ENCODE measurements around the gene C5orf24. TPM values are rescaled to one million over a fixed set of nuclear protein-coding genes. Genes with fewer than 3 reads are reported as not detected.
"Not testable (repeated sequence)": the region's sequence is repeated elsewhere in the genome, so short reads cannot be mapped to it uniquely, and the experiment has no call there.

The C5orf24 gene
- total RNA-seq, 1 donor from 2014 or later = 31.5 TPM

DNA sequence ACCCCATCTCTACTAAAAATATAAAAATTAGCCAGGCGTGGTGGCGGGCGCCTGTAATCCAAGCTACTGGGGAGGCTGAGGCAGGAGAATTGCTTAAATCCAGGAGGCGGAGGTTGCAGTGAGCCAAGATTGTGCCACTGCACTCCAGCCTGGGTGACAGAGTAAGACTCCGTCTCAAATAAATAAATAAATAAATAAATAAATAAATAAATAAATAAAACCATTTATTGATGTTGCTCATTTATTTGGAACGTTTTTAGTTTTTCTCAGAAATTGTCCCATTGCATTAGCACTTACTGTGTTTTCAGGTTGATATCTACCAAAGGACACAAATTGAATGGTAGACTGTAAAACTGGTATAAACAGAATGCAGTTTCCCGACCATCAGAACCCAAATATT, 10.7 kb downstream of the C5orf24 start:
- intact Hi-C loops (cut with micrococcal nuclease) = not testable (repeated sequence)

DNA sequence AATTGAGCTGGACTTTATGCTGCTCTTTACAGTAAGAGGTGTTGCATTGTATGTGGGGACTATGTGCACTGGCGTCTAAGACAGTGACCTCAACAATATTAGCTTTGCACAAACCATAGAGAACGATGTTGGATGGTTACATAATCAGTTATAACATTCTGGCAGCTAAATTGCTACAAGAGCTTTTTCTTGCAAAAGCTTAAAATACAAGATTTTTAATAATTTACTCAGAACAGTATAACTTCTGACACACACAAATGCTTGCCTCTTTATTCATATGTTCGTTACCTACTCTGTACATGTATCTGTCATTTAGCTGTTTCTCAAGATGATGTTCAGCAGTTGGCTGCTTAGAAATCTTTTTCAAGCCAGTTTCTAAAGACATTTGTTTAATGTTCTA, 11.6 kb downstream of the C5orf24 start:
- intact Hi-C loops (cut with micrococcal nuclease) = no loop called here

DNA sequence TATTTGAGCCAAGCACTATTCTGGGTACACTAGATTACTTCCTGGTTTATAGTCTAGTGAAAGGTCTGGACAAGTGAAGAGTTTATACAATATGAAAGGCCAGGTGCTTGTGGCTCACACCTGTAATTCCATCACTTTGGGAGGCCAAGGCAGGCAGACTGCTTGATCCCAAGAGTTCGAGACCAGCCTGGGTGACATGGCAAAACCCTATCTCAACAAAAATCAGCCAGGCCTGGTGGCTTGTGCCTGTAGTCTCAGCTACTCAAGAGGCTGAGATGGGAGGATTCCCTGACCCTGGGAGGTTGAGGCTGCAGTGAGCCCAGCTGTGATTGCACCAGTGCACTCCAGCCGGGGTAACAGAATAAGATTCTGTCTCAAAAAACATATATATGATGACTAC, 18.9 kb downstream of the C5orf24 start:
- intact Hi-C loops (cut with micrococcal nuclease) = no loop called here

DNA sequence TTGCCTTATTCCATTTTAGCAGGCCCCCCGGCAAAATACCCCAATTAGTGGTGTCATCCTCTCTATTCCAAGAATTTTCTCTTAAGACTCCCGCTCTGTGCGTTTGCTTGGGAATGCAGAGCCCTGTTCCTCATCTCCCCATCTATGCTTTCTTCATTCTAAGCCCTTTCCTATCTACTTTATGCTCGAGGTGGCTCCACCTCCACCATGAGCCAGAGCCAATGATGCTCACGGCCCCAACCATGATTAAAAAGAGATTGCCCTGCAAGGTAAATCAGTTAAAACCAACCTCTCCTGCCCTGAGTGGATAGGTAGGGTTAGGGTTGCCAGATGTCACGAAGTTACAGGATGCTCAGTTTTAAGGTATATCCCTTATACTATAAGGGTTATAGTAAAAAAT, 27.7 kb downstream of the C5orf24 start:
- intact Hi-C loops (cut with micrococcal nuclease) = loop anchor here (10.0 kb wide), 1 partner anchor 649 kb away; the partner anchor contains the start of gene PPP2CA

DNA sequence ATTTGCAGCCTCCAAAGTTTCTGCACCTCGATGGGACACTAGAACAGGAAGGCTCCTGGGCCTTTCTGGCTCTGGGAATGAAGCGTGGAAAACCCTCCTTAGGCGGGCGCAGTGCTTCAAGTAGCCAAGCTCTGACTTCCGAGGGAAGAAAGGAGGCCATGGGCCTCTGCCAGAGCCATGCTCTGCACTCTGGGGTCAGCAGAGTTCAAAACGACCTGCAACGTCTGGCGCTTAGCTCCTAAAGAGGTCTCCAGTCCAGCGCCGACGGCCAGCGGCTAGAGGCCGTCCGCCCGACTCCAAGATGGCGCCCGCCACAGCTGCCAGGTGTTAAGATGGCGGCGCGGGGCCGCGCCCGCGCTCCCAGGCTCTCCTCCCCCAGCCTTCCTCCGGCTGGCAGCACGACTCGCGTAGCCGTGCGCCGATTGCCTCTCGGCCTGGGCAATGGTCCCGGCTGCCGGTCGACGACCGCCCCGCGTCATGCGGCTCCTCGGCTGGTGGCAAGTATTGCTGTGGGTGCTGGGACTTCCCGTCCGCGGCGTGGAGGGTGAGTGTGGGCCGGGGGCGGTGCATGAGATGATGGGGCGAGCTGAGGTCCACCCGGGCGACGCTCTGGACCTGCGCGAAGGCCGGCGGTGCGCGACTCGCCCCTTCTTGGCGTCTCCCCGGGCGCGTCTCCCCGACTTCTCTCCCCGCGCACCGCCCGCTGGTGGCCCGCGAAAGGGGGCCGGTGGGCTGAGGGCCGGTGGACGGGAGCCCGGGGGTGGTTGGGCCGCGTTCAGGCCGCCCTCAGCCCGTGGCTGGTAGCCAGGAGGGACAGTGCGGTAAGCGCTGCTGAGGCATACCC, 28.4 kb downstream of the C5orf24 start, which contains the start of gene TXNDC15:
TXNDC15 (plus strand) TSS at position 385 of the 844 bp plus-strand sequence; CDS start at position 442, 57 bp downstream.
- intact Hi-C loops (cut with micrococcal nuclease) = loop anchor here (1.0 to 10.0 kb wide), 4 partner anchors 29 to 649 kb away; partner anchors contain the start of genes C5orf24, CAMLG, PCBD2 and PPP2CA

DNA sequence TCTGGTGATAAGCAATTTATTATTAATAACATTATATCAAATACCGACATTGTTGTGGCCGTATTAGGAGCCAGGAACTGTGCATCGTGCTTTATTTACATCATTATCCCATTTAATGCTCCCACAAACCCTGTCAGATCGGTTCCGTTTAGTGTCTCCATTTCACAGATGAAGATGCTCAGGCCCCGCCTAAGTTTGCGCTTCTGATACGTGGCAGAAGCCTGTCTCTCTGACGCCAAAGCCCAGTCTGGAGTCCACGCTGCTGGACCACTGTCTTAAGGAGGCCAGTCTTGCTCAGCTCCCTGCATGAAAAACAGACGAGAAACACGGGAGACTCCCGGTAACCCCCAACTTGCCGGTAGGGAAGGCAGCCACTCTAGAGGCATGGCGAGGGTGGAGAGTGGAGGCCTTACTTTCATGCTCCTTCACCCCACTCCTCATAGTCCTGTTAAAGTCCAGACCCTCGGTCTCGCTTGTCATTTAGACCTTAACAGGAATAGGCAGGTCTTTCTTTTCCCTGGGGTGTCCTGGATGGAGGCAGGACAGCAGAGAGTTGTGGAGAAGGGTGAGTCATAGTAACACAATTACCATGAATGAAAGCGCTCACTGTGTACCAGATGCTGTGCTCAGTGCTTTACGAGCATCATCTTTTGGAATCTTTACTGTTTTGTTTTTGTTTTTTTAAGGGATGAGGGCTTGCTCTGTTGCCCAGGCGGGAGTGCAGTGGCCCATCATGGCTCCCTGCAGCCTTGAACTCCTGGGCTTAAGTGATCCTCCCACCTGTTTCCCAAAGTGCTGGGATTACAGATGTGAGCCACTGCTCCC, 29.3 kb downstream of the C5orf24 start:
- intact Hi-C loops (cut with micrococcal nuclease) = loop anchor here (1.0 to 10.0 kb wide), 4 partner anchors 30 to 650 kb away; partner anchors contain the start of genes C5orf24, CAMLG, PCBD2 and PPP2CA

DNA sequence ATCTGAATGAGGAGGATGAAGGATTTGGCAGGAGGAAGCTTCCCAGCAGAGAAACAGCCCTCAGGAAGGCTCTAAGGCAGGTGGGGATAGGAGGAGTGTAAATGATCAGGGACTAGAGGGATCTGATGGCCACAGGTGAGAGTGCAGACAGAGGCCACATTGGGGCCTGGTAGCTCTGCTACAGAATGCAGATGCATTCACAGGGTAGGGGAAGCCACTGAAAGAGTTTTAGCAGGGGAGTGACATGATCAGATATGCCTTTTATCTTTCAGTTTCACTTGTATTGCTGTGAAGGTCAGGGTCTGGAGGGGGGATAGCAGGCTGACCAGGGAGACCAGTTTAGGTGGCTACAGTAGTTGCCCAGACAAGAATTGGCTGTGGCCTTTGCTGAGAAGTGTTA, 31.4 kb downstream of the C5orf24 start:
- intact Hi-C loops (cut with micrococcal nuclease) = loop anchor here (10.0 kb wide), 1 partner anchor 652 kb away; the partner anchor contains the start of gene PPP2CA

DNA sequence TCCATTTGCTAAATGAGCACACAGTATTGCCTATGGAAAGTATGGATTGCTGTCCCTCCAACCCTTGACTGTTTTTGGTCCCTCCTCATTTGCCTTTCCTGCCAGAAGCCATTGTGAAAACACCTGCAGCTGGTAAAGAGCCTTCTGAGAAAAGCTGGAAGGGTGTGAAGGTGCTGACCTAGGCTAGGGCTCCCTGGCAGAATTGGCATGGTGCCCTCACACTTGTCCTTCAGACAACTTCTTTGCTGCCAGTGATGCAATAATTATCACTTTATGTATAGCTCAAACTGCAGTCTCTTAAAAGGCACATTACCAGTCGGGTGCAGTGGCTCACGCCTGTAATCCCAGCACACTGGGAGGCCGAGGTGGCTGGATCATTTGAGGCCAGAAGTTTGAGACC, 32.6 kb downstream of the C5orf24 start:
- intact Hi-C loops (cut with micrococcal nuclease) = loop anchor here (10.0 kb wide), 1 partner anchor 654 kb away; the partner anchor contains the start of gene PPP2CA

DNA sequence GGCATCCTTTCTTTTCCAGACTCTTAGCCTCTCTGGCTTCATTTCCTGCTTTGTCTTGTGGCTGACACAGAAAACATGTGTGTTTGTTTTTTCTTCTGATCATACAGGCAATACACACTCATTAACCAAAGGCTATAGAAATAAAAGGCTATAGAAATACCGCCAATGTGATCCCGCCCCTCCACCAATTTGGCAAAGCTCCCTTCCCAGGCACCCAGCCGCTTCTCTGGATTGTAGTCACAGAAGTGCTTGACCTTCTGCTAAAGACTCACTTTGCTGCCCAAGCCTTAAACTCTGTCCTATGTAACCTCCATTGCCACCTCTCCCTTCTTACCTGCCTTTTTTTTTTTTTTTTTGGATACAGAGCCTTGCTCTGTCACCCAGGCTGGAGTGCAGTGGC, 33.7 kb downstream of the C5orf24 start:
- intact Hi-C loops (cut with micrococcal nuclease) = loop anchor here (10.0 kb wide), 1 partner anchor 655 kb away; the partner anchor contains the start of gene PPP2CA

DNA sequence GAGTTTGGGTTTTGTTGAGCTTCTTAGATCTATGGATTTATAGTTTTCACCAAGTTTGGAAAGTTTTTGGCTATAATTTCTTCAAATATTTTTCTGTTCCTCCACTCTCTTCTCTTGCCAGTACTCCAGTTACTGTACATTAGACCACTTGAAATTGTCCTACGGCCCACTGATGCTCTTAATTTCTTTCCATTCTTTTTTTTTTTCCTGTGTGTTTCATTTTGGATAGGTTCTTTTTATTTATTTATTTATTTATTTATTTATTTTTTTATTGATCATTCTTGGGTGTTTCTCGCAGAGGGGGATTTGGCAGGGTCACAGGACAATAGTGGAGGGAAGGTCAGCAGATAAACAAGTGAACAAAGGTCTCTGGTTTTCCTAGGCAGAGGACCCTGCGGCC, 35.2 kb downstream of the C5orf24 start:
- intact Hi-C loops (cut with micrococcal nuclease) = not testable (repeated sequence)

DNA sequence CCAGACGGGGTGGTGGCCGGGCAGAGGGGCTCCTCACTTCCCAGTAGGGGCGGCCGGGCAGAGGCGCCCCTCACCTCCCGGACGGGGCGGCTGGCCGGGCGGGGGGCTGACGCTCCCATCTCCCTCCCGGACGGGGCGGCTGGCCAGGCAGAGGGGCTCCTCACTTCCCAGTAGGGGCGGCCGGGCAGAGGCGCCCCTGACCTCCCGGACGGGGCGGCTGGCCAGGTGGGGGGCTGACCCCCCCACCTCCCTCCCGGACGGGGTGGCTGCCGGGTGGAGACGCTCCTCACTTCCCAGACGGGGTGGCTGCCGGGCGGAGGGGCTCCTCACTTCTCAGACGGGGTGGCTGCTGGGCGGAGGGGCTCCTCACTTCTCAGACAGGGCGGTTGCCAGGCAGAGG, 35.9 kb downstream of the C5orf24 start:
- intact Hi-C loops (cut with micrococcal nuclease) = not testable (repeated sequence)

DNA sequence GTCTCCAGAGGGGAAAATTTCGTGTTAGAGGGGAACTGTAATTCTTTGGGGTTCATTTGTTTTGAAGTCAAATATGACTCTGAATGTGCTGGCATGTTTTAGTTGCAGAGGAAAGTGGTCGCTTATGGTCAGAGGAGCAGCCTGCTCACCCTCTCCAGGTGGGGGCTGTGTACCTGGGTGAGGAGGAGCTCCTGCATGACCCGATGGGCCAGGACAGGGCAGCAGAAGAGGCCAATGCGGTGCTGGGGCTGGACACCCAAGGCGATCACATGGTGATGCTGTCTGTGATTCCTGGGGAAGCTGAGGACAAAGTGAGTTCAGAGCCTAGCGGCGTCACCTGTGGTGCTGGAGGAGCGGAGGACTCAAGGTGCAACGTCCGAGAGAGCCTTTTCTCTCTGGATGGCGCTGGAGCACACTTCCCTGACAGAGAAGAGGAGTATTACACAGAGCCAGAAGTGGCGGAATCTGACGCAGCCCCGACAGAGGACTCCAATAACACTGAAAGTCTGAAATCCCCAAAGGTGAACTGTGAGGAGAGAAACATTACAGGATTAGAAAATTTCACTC, 41.9 kb downstream of the C5orf24 start:
- intact Hi-C loops (cut with micrococcal nuclease) = no loop called here

DNA sequence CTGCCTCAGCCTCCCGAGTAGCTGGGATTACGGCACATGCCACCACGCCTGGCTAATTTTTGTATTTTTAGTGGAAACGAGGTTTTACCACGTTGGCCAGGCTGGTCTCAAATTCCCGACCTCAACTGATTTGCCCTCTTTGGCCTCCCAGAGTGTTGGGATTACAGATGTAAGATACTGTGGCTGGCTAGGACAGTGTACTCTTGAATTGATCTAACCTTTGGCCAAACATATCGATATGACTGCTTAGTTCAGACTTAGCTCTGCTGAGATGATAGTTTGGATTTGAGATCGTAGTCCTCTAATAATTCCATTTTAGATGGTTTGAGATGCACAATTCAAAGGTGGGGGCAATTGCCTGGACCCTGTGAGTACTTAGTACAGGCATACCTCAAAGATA, 43.6 kb downstream of the C5orf24 start:
- intact Hi-C loops (cut with micrococcal nuclease) = no loop called here

DNA sequence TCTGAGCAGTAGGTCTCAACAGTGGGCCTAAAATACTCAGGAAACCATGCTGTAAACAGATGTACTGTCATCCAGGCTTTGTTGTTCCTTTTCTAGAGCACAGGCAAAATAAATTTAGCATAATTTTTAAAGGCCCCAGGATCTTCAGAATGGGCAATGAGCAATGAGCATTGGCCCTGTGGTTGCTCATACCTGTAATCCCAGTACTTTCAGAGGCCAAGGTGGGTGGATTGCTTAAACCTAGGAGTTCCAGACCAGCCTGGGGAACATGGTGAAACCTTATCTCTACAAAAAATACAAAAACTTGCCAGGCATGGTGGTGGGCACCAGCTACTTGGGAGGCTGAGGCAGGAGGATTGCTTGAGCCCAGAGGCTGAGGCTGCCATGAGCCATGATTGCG, 45.7 kb downstream of the C5orf24 start:
- intact Hi-C loops (cut with micrococcal nuclease) = no loop called here

DNA sequence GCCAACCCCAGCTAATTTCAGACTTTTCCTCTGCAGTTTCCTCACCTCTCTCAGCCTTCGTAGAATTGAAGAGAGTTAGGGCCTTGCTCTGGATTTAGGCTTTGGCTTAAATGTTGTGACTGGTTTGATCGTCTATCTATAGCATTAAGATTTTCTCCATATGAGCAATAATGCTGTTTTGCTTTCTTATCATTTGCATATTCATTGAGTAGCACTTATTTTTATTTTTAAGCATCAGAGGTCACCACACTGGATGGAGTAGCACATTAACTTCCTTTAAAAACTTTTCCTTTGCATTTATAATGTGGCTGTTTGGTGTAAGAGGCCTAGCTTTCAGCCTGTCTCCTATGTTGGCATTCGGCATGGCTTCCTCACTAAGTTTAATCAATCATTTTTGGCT, 46.5 kb downstream of the C5orf24 start:
- intact Hi-C loops (cut with micrococcal nuclease) = no loop called here

DNA sequence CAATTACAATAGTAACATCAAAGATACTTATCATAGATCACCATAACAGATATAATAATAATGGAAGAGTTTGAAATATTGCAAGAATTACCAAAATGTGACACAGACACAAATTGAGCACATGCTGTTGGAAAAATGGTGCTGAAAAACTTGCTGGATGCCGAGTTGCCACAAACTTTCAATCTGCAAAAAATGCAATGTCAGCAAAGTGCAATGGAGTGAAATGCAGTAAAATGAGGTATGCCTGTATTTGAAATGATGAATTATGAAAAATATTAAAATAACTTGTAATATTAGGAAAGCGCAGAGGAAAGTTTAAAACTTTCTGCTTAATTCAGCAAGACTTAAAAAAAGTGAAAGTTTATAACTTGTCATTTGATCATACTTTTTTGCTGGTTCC, 47.2 kb downstream of the C5orf24 start:
- intact Hi-C loops (cut with micrococcal nuclease) = no loop called here

DNA sequence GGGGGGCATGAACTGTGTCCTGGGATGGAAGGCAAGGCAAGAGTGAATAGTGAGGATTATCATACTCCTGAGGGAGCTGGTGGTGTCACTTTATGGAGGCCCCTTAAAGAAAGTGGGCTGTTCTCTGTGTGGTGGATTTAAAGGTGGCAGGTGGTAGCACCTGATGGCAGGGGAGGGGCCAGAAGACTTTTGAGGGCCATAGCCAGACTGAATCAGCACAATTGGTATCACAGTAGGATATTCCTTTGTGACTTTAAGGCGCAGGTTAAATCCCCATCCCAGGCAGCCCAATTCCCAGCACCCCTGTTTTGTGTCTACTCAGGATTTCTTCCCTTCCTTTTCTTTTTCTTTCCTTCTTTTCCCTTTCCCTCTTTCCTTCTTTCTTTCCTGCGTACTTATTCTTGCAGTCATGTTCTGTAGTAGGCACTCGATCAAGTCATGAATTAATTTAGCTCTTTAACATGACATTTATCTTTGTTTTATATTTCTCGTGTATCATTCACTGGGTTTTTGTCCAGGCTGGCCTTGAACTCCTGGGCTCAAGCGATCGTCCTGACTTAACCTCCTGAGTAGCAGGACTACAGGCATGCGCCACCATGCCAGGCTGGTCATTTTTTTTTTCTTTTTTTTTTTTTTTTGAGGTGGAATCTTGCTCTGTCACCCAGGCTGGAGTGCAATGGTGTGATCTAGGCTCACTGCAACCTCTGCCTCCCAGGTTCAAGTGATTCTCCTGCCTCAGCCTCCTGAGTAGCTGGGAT, 48.2 kb downstream of the C5orf24 start:
- intact Hi-C loops (cut with micrococcal nuclease) = no loop called here

DNA sequence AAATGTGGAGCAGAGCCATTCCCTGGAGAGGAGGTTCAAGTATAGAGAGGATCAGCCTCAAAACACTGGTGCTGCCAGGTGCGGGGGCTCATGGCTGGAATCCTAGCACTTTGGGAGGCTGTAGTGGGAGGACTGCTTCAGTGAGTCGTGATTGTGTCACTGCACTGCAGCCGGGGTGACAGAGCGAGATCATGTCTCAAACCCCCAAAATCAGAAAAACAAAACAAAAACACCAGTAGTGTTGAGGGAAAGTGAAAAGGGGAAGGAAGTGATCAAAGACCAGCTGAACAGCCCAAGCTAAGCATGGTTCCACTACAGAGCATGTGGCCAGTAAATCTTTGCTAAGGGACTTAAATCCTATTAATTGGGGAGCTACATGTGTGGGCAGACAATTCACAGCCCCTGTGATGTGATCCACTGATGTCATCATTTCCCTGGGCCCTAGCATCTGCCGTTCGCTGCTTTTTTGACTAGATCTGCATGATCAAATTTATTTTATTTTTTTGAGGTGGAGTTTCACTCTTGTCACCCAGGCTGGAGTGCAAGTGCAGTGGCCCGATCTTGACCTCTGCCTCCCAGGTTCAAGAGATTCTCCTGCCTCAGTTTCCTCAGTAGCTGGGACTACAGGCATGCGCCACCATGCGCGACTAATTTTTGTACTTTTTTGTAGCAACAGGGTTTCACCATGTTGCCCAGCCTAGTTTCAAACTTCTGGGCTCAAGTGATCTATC, 56.5 kb downstream of the C5orf24 start:
- intact Hi-C loops (cut with micrococcal nuclease) = loop anchor here (10.0 kb wide), 3 partner anchors 377 to 527 kb away; partner anchors contain the start of genes JADE2, MACROH2A1 and UBE2B

DNA sequence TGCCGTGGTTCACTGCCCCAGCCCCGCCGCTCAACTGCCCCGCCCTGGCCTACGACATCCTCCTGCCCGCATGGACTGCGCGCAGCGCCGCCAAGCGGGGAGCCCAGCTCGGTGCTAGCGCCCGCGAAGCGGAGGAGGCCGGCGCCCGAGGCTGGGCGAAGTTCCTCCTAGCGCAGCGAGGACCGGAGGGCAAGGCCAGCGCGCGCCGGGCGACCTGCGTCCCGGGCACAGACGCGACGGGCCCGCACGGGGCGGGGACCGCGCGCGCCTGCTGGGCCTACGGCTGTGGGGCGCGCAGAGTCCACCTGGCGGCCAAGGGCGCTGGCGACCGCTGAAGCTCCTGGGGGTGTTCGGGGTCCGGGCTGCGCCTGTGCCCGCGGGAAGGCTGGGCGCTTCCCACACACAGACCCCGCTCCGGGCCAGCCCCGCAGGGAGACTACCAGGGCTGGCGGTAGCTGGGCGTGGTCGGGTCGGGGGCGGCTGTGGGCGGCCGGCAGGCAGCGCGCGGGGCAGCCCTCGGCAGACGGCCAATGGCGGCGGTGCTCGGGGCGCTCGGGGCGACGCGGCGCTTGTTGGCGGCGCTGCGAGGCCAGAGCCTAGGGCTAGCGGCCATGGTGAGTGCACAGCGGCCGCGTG, 59.0 kb downstream of the C5orf24 start, which contains the start of gene PCBD2:
PCBD2 (plus strand) TSS at position 522 of the 636 bp plus-strand sequence; CDS start at position 531, 9 bp downstream.
- intact Hi-C loops (cut with micrococcal nuclease) = loop anchor here (1.0 to 10.0 kb wide), 11 partner anchors 16 to 678 kb away; partner anchors contain the start of genes C5orf24, CAMLG, DDX46 and JADE2
